ENCODE results near the gene ATAD2B. TPM values are rescaled to one million over a fixed set of nuclear protein-coding genes. Genes with fewer than 3 reads are reported as not detected.

The ATAD2B gene
- total and polyA plus RNA-seq, 2 of the 8 experiments (the other 6 are each of a cell fraction or from before 2014, with no cell fraction given) = 3.4 to 16.1 TPM

DNA sequence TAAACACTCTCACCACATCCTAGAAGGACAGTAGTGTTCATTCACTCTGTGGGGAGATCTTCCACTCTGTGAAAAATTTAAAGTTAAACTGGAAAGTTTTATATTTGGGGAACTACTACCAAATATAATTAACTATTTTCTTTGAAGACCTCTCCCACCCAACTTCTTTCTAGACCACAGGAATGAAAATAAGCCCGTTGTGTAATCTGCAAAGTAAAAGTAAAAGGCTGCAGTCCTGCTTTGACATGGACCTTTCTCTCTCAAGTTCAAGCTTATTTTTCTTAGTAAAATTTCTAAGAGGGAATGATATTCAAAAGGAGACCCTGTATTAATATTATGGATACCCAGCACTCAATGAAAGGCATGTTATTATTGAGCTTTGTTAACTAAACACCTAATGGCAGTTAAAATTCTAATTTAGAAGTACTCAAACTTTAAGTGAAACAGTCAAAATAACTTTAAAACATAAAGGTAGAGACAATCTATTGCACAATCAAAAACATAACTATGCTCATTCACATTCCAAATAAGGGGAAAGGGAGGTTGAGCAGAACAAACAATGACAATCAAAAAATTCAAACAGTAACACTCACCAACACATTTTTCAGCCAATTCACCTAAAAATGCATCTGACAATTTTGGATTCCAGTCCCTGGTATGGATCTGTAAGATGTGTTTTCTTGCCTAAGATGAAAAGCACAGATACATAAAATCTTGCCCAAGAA is 98.5 kb downstream of the ATAD2B start:
- H2BK5ac ChIP-seq (ENCODE audit: low read depth, low read length) = no peak overlapping the region
- no peaks in the 10 kb centered on the region for H3K27me3 ChIP-seq (replicated peaks in 1 of 4; ENCODE audit: control insufficient read depth in 3 of 4, extremely low read depth in 1 of 4, insufficient read depth in 3 of 4, low read length in 3 of 4)
- DNase-seq (ENCODE audit: low read depth in 1 of 2, low spot score in 2 of 2) (no peak), FAIRE-seq (no peak)
- no peak overlapping the region for H3K14ac ChIP-seq (ENCODE audit: insufficient read length)
- no peak overlapping the region for H3K4me2 ChIP-seq (ENCODE audit: insufficient read depth in 1 of 2, low read depth in 2 of 2, low read length in 2 of 2)
- H3K4me3 ChIP-seq (ENCODE audit: extremely low read depth in 1 of 4, insufficient read depth in 2 of 4, low read depth in 3 of 4, low read length in 4 of 4) = no peak overlapping the region
- no peaks in the 10 kb centered on the region for H3K79me1 ChIP-seq (ENCODE audit: low read depth, low read length)
- POLR2A ChIA-PET (ENCODE audit: partially characterized antibody) = interaction anchor here (1.3 kb wide), 1 partner anchor 196 kb away, joined by 3 read pairs; no protein-coding TSS in a partner anchor
- CTCF ChIA-PET (ENCODE audit: partially characterized antibody) = no interaction called here
- TF ChIP-seq CEBPB (IDR thresholded peaks at IDR 0.05; ENCODE audit: low read depth, low read length) = peak; percentile 20; the same call in 1 of the 2 replicates
- no peak for TF ChIP-seq BRCA1 (IDR thresholded peaks at IDR 0.05; ENCODE audit: low read depth, low read length)
- no peak overlapping the region for H2BK12ac ChIP-seq (ENCODE audit: low read depth, low read length)
- H3K4me1 ChIP-seq (replicated peaks in 1 of 4; ENCODE audit: control insufficient read depth in 3 of 4, insufficient read depth in 4 of 4, low read length in 3 of 4) = no peaks in the 10 kb centered on the region
- no peak overlapping the region for H2AK5ac ChIP-seq (ENCODE audit: low read depth, low read length)
- H2BK120ac ChIP-seq (replicated peaks; ENCODE audit: low read depth, low read length) = no peak overlapping the region
- H4K91ac ChIP-seq (replicated peaks; ENCODE audit: insufficient read length, low read length) = no peak overlapping the region
- 97% methylated on average over 1 of the region's 1 CpG; no CpG with 5 or more reads in 1 of the 2 experiments for WGBS, 2 experiments (ENCODE audit: extremely low coverage in 1 of 2, insufficient coverage in 1 of 2, insufficient read length in 1 of 2, insufficient replicate concordance in 2 of 2, low coverage in 1 of 2, low lambda C conversion rate in 2 of 2, missing lambda C conversion rate in 1 of 2)
- H3K79me2 ChIP-seq (ENCODE audit: control insufficient read depth in 1 of 2, insufficient read depth in 2 of 2, low read length in 2 of 2) = no peaks in the 10 kb centered on the region
- H4K20me1 ChIP-seq (replicated peaks in 1 of 2; ENCODE audit: control insufficient read depth in 1 of 2, insufficient read depth in 2 of 2, low read length in 2 of 2) = no peaks in the 10 kb centered on the region
- H3K23me2 ChIP-seq (ENCODE audit: low read depth, low read length) = no peaks in the 10 kb centered on the region
- no peak overlapping the region for H3K4ac ChIP-seq (replicated peaks; ENCODE audit: insufficient read length, low read depth, low read length)
- H4K8ac ChIP-seq (ENCODE audit: extremely low read depth, insufficient read depth, low read length) = no peak overlapping the region
- no peak overlapping the region for H2BK20ac ChIP-seq (ENCODE audit: low read length)
- no peak overlapping the region for H3K9ac ChIP-seq (replicated peaks in 1 of 4; ENCODE audit: extremely low read depth in 1 of 4, low read depth in 3 of 4, low read length in 3 of 4)
- no peak overlapping the region for H3K18ac ChIP-seq (ENCODE audit: extremely low read depth, low read length)
- H3K36me3 ChIP-seq (ENCODE audit: control insufficient read depth in 2 of 4, insufficient read depth in 4 of 4, low read length in 3 of 4) = no peaks in the 10 kb centered on the region; a peak in 1 of 8 replicates
- no peak overlapping the region for H3K23ac ChIP-seq (ENCODE audit: insufficient read length)
- no peak overlapping the region for H2BK15ac ChIP-seq (ENCODE audit: low read length)
- no peak overlapping the region for H4K5ac ChIP-seq (ENCODE audit: insufficient read length, low read depth, low read length)
- no peak overlapping the region for H3K27ac ChIP-seq (ENCODE audit: low read depth, low read length)
- H3K9me3 ChIP-seq (ENCODE audit: insufficient read depth in 2 of 2, low read depth in 1 of 2, low read length in 1 of 2) = no peaks in the 10 kb centered on the region
- no peak overlapping the region for H3K56ac ChIP-seq (replicated peaks; ENCODE audit: insufficient read length, low read depth, low read length)
- H2AFZ ChIP-seq (ENCODE audit: low read length) = no peak overlapping the region

Data from H1 (cell line).